ENCODE data around the gene RFX8.

DNA sequence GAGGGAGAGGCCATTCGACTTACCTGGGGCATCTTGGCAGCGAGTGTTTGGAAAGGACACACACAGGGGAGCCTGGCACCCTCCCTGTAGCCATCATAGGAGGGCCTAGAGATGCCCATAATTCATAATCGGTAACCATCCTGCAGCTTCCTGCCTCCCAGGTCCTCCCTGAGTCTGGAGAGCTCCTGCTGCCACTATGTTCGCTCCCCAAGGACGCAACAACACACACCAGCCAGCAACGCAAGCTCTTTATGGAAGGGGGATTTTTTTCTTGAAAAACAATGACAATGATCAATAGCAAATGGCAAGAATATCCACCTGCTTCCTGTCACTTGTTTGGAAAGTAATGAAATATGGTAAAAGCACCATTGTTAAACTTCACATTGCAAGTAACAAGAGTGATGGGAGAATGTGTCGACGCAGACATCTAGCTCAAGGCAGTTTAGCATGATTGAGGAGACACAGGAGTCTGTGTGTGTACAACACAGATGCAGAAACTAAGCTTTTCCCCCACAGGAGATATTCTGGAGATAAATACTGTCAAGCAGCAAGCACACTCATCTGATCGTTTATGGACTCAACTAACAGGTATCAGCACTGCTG, 62.7 kb downstream of the RFX8 start:
- no peak for TF ChIP-seq POLR2AphosphoS5 (IDR thresholded peaks at IDR 0.05; ENCODE audit: low read depth, low read length)
- TF ChIP-seq, protein P1, sequence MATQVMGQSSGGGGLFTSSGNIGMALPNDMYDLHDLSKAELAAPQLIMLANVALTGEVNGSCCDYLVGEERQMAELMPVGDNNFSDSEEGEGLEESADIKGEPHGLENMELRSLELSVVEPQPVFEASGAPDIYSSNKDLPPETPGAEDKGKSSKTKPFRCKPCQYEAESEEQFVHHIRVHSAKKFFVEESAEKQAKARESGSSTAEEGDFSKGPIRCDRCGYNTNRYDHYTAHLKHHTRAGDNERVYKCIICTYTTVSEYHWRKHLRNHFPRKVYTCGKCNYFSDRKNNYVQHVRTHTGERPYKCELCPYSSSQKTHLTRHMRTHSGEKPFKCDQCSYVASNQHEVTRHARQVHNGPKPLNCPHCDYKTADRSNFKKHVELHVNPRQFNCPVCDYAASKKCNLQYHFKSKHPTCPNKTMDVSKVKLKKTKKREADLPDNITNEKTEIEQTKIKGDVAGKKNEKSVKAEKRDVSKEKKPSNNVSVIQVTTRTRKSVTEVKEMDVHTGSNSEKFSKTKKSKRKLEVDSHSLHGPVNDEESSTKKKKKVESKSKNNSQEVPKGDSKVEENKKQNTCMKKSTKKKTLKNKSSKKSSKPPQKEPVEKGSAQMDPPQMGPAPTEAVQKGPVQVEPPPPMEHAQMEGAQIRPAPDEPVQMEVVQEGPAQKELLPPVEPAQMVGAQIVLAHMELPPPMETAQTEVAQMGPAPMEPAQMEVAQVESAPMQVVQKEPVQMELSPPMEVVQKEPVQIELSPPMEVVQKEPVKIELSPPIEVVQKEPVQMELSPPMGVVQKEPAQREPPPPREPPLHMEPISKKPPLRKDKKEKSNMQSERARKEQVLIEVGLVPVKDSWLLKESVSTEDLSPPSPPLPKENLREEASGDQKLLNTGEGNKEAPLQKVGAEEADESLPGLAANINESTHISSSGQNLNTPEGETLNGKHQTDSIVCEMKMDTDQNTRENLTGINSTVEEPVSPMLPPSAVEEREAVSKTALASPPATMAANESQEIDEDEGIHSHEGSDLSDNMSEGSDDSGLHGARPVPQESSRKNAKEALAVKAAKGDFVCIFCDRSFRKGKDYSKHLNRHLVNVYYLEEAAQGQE (IDR thresholded peaks at IDR 0.05; ENCODE audit: insufficient read depth in 1 of 2, low read depth in 2 of 2, low read length in 2 of 2) = no peak
- TF ChIP-seq TAF1 (IDR thresholded peaks at IDR 0.05; ENCODE audit: borderline replicate concordance, insufficient read depth, low read length) = no peak
- TF ChIP-seq SIN3A (IDR thresholded peaks at IDR 0.05; ENCODE audit: borderline replicate concordance, insufficient read depth, low read length) = no peak

Data from PFSK-1 (cell line).